HTR-8/SVneo (cell line): ENCODE results near the gene SLC13A5.
"Not testable (repeated sequence)": the region's sequence is repeated elsewhere in the genome, so short reads cannot be mapped to it uniquely, and the experiment has no call there.

Source experiments
- DNase-seq: peaks from one replicate; pipeline ENCODE4 v3.0.0; 2011; ENCODE audit warnings: low spot score, mixed read lengths; ENCODE audit not compliant: insufficient read length
- FAIRE-seq: peaks from 2 replicates; lab custom pipeline; 2011; peaks lifted over from hg19 to GRCh38; lab: Jason Lieb, UNC

SLC13A5 gene

DNA sequence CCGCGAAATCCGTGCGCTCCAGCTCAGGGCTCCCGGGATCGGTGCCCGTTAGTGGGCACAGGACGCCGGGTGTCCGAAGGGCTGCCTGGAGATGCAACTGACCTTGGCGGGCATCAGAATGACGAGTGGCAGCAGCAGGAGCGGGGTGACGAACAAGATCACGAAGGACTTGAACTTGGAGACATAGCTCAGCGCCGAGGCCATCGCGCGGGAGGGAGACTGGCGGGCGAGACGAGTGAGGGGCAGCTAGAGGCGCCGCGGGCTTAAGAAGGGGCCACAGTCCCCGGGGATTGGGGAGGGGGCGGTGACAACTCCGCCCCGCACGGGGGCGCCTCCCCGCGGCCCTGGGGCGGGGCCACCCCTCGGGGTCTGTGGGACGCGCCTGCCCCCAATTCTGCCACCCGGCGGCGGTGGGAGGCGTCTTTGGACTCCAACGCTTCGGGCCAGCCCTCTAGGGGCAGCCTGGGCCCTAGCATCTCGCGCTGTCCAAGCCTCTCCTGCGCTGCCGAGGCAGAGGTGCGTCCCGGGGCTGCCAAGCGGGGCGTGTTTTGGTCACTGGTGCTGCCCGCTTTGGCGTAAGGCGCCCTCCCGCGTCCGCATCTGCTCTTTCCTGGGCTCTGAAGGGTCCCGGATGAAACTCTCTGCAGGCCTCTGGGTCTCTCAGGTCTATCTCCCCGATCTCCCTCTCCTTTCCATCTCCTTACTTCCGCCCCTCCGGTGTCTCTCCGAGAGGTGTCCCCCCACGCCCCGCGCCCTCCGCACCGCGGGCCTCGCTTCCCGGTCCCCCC, at the start of gene SLC13A5:
Gene SLC13A5, minus strand, starts transcription at position 240 of the 788 bp plus-strand sequence. Its CDS starts 36 bp downstream, at position 204.
- peak; percentile 53 for DNase-seq
- FAIRE-seq: no peak

GRCh38 chr17:6761779-6762178, 48.6 kb upstream of the SLC13A5 start:
- DNase-seq: no peak
- FAIRE-seq: no peak

DNA sequence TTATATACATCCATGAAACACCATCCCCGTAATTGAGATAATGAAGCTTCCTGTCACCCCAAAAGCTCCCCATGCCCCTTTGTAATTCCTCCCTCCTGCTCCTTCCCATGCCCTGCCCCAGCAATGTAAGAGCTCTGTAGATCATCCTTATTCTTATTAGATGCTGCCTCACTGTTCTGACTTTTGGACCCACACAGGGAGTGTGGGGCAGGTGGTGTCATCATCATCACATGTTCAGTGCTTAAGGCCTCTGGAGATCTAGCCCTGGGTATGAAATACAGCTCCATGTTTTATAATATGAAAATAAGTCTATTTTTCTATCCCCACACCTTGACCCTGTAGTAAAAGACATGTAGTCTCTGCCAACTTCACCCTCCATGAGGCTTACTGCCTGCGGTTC, 44.6 kb upstream of the SLC13A5 start:
- no peak for FAIRE-seq
- DNase-seq: no peak

GRCh38 chr17:6756425-6757031, 43.4 kb upstream of the SLC13A5 start:
- DNase-seq (no peak), FAIRE-seq (no peak)

DNA sequence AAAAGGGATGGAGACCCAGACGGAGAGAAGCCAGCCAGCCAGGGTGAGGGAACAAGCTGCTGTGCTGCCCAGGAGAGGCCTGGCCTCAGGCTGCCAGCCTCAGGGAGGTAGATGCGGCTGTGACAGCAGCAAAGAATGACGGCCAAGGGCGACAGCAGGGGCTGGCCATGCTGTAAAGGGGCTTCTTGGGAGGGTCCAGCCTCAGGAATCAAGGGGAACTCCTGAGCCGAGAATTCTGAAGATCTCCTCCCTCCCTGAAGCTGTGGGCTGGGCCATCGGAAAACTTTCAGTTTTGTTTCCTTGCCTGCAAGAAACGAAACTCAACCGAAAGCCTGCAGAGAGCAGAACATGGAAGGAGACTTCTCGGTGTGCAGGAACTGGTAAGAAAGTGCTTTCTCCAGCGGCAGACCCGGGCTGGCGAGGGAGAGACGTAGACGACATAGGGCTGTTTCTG, 42.6 kb upstream of the SLC13A5 start, which contains the start of gene XAF1:
Gene XAF1, plus strand, starts transcription at position 316 of the 454 bp plus-strand sequence. Its CDS starts 33 bp downstream, at position 349.
- DNase-seq: no peak
- no peak for FAIRE-seq

DNA sequence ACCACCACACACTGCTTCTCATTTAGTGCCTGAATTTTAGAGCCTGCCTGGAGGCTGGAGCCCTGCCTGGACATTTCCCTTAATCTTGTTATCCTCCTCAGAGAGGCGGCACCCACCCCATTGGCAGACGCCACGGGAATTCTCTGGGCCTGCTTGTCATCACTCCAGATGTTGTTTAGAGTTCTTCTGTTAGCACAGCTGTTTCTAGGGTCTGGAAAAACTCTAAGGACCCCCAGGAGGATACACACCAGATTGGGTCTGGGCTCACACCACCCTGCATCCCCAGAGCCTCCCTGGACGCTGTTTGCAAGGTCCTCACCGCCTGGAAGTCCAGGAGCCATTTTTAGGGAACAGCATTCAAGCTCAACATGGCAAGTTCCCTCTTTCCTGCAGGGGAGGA, 42.1 kb upstream of the SLC13A5 start:
- FAIRE-seq: no peak
- no peak for DNase-seq

DNA sequence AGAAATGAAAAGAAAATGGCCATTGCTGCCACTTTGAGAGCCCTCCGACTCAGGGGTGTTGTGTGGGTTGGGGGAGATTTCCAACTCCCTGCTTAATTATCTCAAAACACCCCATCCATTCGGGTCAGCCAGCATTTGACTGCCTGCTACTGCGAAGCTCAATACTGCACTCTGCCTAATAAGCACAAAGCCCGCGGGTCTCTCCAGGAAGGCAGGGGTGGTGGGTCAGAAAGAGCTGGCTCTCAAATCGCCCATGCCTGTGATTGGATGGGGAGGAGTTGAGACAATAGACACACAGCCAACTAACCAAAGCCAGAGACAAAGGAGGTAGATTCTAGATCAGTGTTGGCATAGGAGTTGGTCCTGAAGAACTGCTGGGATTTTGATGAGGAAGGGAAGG, 40.4 kb upstream of the SLC13A5 start:
- DNase-seq: no peak
- peak; percentile 44 for FAIRE-seq

DNA sequence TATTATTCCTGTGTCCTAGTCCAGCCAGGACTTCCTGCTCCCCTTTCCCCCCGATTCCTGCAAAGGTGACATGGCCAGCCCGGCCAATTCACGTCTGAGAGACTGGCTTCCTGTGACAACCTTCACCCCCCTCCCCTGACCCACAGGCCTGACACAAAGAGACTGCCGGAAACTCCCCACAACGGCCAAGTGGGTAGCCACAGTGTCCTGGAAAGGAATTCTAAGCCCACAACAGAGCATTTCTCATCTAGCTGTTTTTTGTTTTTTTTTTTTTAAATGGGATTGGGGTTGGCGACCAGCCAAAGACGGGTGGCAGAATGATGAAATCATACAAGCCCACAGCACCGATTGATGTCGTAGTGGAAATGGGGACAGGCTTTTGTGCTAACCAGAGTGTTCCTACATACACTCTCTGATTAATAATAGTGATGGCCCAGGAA, 39.9 kb upstream of the SLC13A5 start:
- DNase-seq: peak; percentile 71
- no peak for FAIRE-seq

DNA sequence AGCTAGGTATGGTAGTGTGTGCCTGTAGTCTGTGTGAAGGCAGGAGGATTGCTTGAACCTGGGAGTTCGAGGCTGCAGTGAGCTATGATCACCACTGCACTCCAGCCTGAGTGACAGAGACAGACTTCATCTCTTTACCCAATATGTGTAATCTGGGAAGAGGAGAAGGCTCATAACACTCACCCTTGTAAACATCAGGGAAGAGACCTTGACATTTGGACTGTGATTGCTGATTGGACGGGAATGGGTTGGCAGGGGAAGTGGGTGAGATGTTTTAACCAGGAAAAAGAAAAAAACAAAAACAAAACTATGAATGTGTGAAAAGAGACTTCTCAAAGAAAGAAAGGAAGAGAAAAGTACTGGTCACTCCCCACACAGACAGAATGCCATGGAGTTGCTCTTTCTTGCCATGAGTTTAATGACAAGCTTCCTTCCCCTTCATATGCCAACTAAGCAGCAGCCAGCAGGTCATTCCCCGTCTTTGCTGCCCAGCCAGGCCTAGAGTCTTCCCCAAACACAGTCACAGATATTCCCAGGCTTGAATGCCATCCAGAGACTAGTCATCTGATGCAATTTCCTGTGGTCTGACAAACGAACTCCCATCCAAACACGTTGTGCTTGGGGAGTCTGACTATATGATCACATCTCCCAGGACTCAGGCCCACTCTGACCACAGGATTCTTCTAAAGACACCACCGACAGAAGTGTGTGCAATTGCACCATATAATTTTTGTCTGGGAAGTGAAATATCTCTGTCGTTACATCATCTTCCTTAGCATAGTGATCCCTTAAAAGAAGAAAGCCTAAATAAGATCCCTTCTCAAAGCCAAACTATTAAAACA, 39.1 kb upstream of the SLC13A5 start:
- peak; percentile 90 for DNase-seq
- FAIRE-seq: no peak

GRCh38 chr17:6749519-6749918, 36.4 kb upstream of the SLC13A5 start:
- DNase-seq: no peak

GRCh38 chr17:6748617-6749016, 35.4 kb upstream of the SLC13A5 start:
- DNase-seq (no peak), FAIRE-seq (no peak)

More at GRCh38 chr17:6749519-6749918, 36.4 kb upstream of the SLC13A5 start:
- FAIRE-seq: no peak

DNA sequence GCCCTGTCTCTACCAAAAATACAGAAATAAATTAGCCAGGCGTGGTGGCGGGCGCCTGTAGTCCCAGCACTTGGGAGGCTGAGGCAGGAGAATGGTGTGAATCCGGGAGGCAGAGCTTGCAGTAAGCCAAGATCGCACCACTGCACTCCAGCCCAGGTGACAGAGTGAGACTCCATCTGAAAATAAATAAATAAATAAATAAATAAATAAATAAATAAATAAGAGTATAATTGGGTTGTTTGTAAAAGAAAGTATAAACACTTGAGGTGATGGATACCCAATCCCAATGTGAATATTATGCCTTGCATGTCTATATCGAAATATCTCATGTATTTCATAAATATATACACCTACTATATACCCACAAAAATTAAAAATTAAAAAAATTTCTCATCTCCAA, 33.5 kb upstream of the SLC13A5 start:
- FAIRE-seq: not testable (repeated sequence)

GRCh38 chr17:6729531-6729930, 16.4 kb upstream of the SLC13A5 start:
- DNase-seq (no peak), FAIRE-seq (no peak)

More for the DNA sequence above, 33.5 kb upstream of the SLC13A5 start:
- not testable (repeated sequence) for DNase-seq

DNA sequence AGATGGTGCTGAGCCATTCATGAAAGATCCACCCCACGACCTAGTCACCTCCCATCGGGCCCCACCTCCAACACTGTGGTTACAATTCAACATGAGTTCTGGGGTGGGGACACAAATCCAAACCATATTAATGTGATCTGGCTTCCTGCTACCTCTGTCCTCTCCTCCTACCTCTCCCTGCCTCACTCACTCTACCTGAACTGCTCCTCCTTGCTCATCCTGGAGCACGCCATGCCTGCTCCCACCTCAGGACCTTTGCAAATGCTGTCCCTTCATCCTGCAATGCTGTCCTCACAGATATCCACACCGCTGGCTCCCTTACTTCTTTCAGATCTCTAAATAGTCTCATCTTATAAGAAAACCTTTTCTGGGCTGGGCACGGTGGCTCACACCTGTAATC, 10.8 kb upstream of the SLC13A5 start:
- FAIRE-seq: no peak

DNA sequence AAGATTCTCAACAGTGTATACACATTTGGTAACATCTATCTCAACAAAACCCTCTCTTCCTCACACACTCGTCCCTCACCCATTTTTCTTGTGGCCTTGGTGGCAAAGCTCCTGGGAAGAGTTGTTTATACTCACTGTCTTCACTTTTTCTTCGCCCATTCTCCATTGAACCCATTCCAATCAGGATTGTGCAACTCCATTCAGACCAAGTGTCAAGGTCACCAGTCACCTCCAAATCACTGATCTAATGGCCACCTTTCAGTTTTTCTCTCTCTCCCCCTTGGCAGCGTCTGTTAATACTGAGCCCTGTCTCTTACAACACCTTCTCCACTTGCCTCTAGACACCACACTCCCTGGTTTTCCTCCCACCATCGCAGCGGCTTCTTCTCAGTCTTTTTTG, 8.6 kb upstream of the SLC13A5 start:
- DNase-seq (no peak), FAIRE-seq (no peak)

More for the DNA sequence above, 10.8 kb upstream of the SLC13A5 start:
- no peak for DNase-seq

GRCh38 chr17:6716736-6717135, 3.6 kb upstream of the SLC13A5 start:
- FAIRE-seq: no peak
- no peak for DNase-seq

DNA sequence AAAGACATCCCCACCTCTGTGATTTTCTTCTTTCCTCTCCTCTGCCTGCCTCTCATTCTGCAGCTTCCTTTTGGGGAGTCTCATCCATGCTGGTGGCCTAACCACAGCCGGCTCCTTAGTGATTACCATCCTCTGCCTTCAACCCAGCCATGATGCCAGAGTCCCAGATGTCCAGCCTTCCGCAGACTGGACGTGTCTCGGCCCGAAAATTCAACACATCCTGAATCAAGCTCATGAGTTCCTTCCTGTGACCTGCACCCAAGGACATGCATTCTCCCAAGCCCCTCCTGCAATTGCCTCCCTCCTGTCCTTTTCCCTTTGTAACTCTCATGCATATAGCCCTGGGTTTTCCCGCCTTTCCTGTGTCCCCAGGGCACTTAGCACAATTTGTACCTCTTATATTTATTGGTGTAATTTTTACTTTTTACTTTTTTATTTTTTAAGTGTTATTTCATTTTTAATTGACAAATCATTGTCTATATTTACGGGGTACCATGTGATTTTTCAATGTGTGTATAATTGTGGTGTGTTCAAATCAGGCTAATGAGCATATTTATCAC, 1.2 kb upstream of the SLC13A5 start:
- DNase-seq: no peak
- no peak for FAIRE-seq

GRCh38 chr17:6713918-6714271, 726 bp upstream of the SLC13A5 start:
- DNase-seq: no peak
- no peak for FAIRE-seq

DNA sequence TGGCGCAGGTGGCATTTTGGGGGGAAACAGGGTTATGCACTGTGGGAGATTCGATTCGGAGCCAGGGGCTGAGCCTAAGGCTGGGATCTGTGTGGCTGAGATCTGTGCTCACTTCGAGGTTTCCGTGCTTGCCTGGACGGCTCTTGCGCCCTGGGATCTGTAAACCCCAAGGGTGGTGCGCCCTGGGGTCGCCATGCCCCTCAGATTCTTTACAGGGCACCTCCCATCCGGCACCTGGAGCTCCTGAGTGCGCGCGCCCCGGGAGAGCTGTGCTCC, 377 bp downstream of the SLC13A5 start:
- DNase-seq (no peak), FAIRE-seq (no peak)

- FAIRE-seq (no peak), DNase-seq (no peak)
Measured at GRCh38 chr17:6712058-6712853, 913 bp downstream of the SLC13A5 start.
